Lung (tissue), 12 donors: ENCODE results near the gene VSTM2B. TPM values are rescaled to one million over a fixed set of nuclear protein-coding genes. Genes with fewer than 3 reads are reported as not detected.

Experiments used
- ATAC-seq: fragments of 200-7000 bp; cut with Tn5 transposase; one replicate; pipeline ENCODE4 v1.9.1; 2020; ENCODE audit warnings: moderate number of reproducible peaks; ENCODE audit not compliant: insufficient read depth, low FRiP score
- DNase-seq, 3 donors: peaks; one replicate each; pipeline ENCODE4 v3.0.0-alpha.2; 2013 to 2017
- H3K27ac ChIP-seq, 2 donors: one replicate each; pipeline ENCODE4 v1.5.1; 2013; ENCODE audit warnings: mild to moderate bottlenecking in 2 of 2, moderate library complexity in 2 of 2, control low read depth in 1 of 2, inconsistent platforms in 1 of 2, low read depth in 1 of 2, low read length in 1 of 2
- H3K27me3 ChIP-seq, 3 donors: one replicate each; pipeline ENCODE4 v1.5.1; 2013; ENCODE audit warnings: low read length in 2 of 3; ENCODE audit not compliant: control insufficient read depth in 3 of 3, insufficient read depth in 3 of 3
- H3K36me3 ChIP-seq, 4 donors: one replicate each; pipeline ENCODE4 v1.5.1; 2013; ENCODE audit warnings: low read length in 4 of 4, mild to moderate bottlenecking in 1 of 4, moderate library complexity in 1 of 4; ENCODE audit not compliant: control insufficient read depth in 4 of 4, insufficient read depth in 4 of 4
- H3K4me1 ChIP-seq, 5 donors: one replicate each; pipeline ENCODE4 v1.5.1; 2013; ENCODE audit warnings: low read length in 5 of 5, mild to moderate bottlenecking in 2 of 5, moderate library complexity in 1 of 5; ENCODE audit not compliant: control insufficient read depth in 5 of 5, insufficient read depth in 5 of 5
- H3K4me3 ChIP-seq: one replicate; pipeline ENCODE4 v1.5.1; 2013; ENCODE audit warnings: mild to moderate bottlenecking, control low read depth, moderate library complexity
- H3K9ac ChIP-seq, 2 donors: one replicate each; pipeline ENCODE4 v1.5.1; 2013; ENCODE audit warnings: low read length in 2 of 2, control low read depth in 1 of 2; ENCODE audit not compliant: insufficient read depth in 1 of 2
- H3K9me3 ChIP-seq, 4 donors: one replicate each; pipeline ENCODE4 v1.5.1; 2013; ENCODE audit warnings: low read length in 3 of 4, mild to moderate bottlenecking in 1 of 4, moderate library complexity in 1 of 4; ENCODE audit not compliant: control insufficient read depth in 4 of 4, insufficient read depth in 3 of 4
- CTCF ChIP-seq: IDR thresholded peaks from 2 replicates; pipeline ENCODE4 v1.5.1; 2012; ENCODE audit warnings: mild to moderate bottlenecking; ENCODE audit errors: control extremely low read depth, extremely low read depth
- WGBS, 2 donors: extraction: QIAGEN DNeasy Blood & Tissue Kit; methylation state at CpG; one replicate each; pipeline ENCODE4 v1.1.7; 2013; 5-methylcytosine and 5-hydroxymethylcytosine counted together
- polyA plus RNA-seq, 2 donors: library from polyadenylated mRNA; stranded (reverse); fragments of 200-250 nt; gene quantifications; one replicate each; pipeline ENCODE4 v1.2.1, GENCODE V29; 2013
- total RNA-seq, 2 donors: library from RNA; depleted of rRNA in 1 of 2; stranded (reverse); fragments of >200 nt in 1 of 2; gene quantifications; one replicate each; pipeline ENCODE4 v1.2.1, GENCODE V29; 2014 to 2021
- donor health status: control.
- donor health status: control.
- donor health status: Bipolar disorder and iron deficiency.
- donor health status: healthy.
- donor health status: DM: yes; HTN: yes; CAD: no.

The VSTM2B gene
- total and polyA plus RNA-seq, 4 donors = not detected

- 50 to 51% methylated on average over 7 of the region's 7 CpGs for WGBS, 2 donors
- Histone ChIP-seq H3K4me1 (no peaks in the 10 kb centered on the region), H3K9ac (no peak overlapping the region), H3K27ac (no peak overlapping the region), H3K27me3 (peaks cover 14 to 42% (median 35%) of the 10 kb centered on the region in 3 donors), H3K36me3 (no peaks in the 10 kb centered on the region), H3K9me3 (peaks cover 0 to 2% (median 0%) of the 10 kb centered on the region in 4 donors), H3K4me3 (no peak overlapping the region)
- no peak for DNase-seq
- ATAC-seq = no peak
- no peak for TF ChIP-seq CTCF
These were observed 5.4 kb upstream of the VSTM2B start for GRCh38 chr19:29520390-29520789.

GRCh38 chr19:29521291-29522075, 4.3 kb upstream of the VSTM2B start:
- Histone ChIP-seq H3K27ac (no peak overlapping the region), H3K27me3 (peaks cover 22 to 44% (median 35%) of the 10 kb centered on the region in 3 donors), H3K9ac (no peak overlapping the region), H3K4me1 (peaks cover 0 to 5% (median 0%) of the 10 kb centered on the region in 5 donors), H3K9me3 (peaks cover 0 to 2% (median 0%) of the 10 kb centered on the region in 4 donors), H3K4me3 (no peak overlapping the region), H3K36me3 (no peaks in the 10 kb centered on the region)
- WGBS, 2 donors = 66 to 67% methylated on average over 9 of the region's 9 CpGs
- TF ChIP-seq CTCF = no peak
- DNase-seq (no peak), ATAC-seq (no peak)

- ATAC-seq (no peak), DNase-seq (no peak)
- Histone ChIP-seq H3K36me3 (no peaks in the 10 kb centered on the region), H3K27ac (no peak overlapping the region), H3K9ac (no peak overlapping the region), H3K27me3 (peaks cover 39 to 59% (median 46%) of the 10 kb centered on the region in 3 donors), H3K4me1 (peaks cover 0 to 21% (median 0%) of the 10 kb centered on the region in 5 donors), H3K9me3 (peaks cover 0 to 8% (median 0%) of the 10 kb centered on the region in 4 donors), H3K4me3 (no peak overlapping the region)
- no peak for TF ChIP-seq CTCF
- 85 to 87% methylated on average over 2 of the region's 2 CpGs for WGBS, 2 donors
These were observed 2.2 kb upstream of the VSTM2B start for GRCh38 chr19:29523568-29523967.
